Measurements from ENCODE around the gene CACNA1H. TPM values are rescaled to one million over a fixed set of nuclear protein-coding genes. Genes with fewer than 3 reads are reported as not detected.

The CACNA1H gene
- total and polyA plus RNA-seq, 9 of the 15 experiments (the other 6 are each of a cell fraction or from before 2014, with no cell fraction given) = 0.10 to 0.18 TPM; not detected in 7

DNA sequence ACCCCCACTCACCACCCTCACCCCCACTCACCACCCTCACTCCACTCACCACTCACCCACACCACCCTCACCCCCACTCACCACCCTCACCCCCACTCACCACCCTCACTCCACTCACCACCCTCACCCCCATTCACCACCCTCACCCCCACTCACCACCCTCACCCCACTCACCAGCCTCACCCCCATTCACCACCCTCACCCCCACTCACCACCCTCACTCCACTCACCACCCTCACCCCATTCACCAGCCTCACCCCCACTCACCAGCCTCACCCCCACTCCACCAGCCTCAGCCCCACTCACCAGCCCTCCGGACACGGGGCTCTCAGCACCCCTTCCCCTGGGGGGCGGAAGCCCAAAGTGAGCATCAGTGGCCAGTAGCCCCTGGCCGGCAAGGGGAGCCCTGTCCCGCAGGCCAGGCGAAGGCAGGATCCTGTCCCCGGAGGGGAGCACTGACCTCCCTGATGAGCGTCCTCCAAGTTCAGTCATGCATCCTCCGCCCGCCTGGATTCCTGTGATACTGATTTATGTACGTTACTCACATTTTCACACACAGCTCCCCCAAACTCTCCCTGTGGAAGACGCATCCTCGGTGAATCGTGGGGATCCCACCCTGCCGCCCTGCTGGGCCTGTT is 38.9 kb upstream of the CACNA1H start:
- 5% methylated on average over 14 of the region's 15 CpGs for WGBS (ENCODE audit: insufficient coverage, low coverage, missing lambda C conversion rate)
- H3K4me2 ChIP-seq (ENCODE audit: insufficient read depth, low read length) = no peak overlapping the region
- no peaks in the 10 kb centered on the region for H3K9me1 ChIP-seq (ENCODE audit: control insufficient read depth, insufficient read depth, low read length)
- no peaks in the 10 kb centered on the region for H3K9me3 ChIP-seq (replicated peaks; ENCODE audit: control insufficient read depth, insufficient read depth, low read depth, low read length)
- no peak overlapping the region for H2AFZ ChIP-seq (ENCODE audit: low read depth, low read length)
- no peaks in the 10 kb centered on the region for H3K79me2 ChIP-seq (ENCODE audit: control insufficient read depth, insufficient read depth, low read length)
- TF ChIP-seq SP2 (IDR thresholded peaks at IDR 0.05; ENCODE audit: extremely low read depth, low read depth, low read length, poor library complexity, severe bottlenecking) (no peak), ZNF263 (CRISPR knock-in tag; IDR thresholded peaks at IDR 0.05; ENCODE audit: borderline replicate concordance) (peak; percentile 97), HNRNPL (IDR thresholded peaks at IDR 0.05; ENCODE audit: low read depth, low read length) (0 out of 2 replicates have a peak, but pooled peaks have one; percentile 28), ZBTB8A (IDR thresholded peaks at IDR 0.05; ENCODE audit: partially characterized antibody) (no peak), FOXA3 (CRISPR knock-in tag; conservative IDR thresholded peaks at IDR 0.05 in 1 of 2, IDR thresholded peaks at IDR 0.05 in 1 of 2) (no peak), CC2D1A (IDR thresholded peaks at IDR 0.05) (no peak), ZNF695 (CRISPR knock-in tag; IDR thresholded peaks at IDR 0.05) (no peak), ZKSCAN1 (IDR thresholded peaks at IDR 0.05; ENCODE audit: low read depth, low read length) (no peak)
- TF ChIP-seq, protein P1, sequence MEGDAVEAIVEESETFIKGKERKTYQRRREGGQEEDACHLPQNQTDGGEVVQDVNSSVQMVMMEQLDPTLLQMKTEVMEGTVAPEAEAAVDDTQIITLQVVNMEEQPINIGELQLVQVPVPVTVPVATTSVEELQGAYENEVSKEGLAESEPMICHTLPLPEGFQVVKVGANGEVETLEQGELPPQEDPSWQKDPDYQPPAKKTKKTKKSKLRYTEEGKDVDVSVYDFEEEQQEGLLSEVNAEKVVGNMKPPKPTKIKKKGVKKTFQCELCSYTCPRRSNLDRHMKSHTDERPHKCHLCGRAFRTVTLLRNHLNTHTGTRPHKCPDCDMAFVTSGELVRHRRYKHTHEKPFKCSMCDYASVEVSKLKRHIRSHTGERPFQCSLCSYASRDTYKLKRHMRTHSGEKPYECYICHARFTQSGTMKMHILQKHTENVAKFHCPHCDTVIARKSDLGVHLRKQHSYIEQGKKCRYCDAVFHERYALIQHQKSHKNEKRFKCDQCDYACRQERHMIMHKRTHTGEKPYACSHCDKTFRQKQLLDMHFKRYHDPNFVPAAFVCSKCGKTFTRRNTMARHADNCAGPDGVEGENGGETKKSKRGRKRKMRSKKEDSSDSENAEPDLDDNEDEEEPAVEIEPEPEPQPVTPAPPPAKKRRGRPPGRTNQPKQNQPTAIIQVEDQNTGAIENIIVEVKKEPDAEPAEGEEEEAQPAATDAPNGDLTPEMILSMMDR (IDR thresholded peaks at IDR 0.05 in 2 of 3, conservative IDR thresholded peaks at IDR 0.05 in 1 of 3; ENCODE audit: insufficient read depth in 2 of 3, low read depth in 1 of 3, low read length in 3 of 3) = 0 out of 6 replicates have a peak, but pooled peaks of 1 of the 3 experiments have one; percentile 8
- H3K4me1 ChIP-seq (replicated peaks in 1 of 2; ENCODE audit: control insufficient read depth in 2 of 2, insufficient read depth in 2 of 2, low read length in 2 of 2) = peaks cover 0 to 56% of the 10 kb centered on the region in 2 experiments; a peak in 2 of 5 replicates
- ATAC-seq (peak; percentile 33; the same call in 1 of the 3 replicates), DNase-seq (ENCODE audit: extremely low read depth in 1 of 4, low spot score in 3 of 4) (peak in 1 of 4 experiments; percentile 18), FAIRE-seq (no peak)
- no TSS peak for BruUV-seq (replicated peaks)
- H3K4me3 ChIP-seq = no peak overlapping the region
- H3K27me3 ChIP-seq (ENCODE audit: control insufficient read depth in 2 of 2, insufficient read depth in 2 of 2, low read length in 2 of 2) = peaks cover 27 to 59% of the 10 kb centered on the region in 2 experiments; a peak in 4 of 5 replicates
- ChIA-PET CTCF (ENCODE audit: low intra/inter-chr PET ratio) (no interaction called here), POLR2A (interaction anchor here (0.7 kb wide), 1 partner anchor 36 kb away, joined by 3 read pairs; no protein-coding TSS in a partner anchor)
- H3K27ac ChIP-seq (ENCODE audit: extremely low read depth, low read depth, low read length) = no peak overlapping the region
- H3K36me3 ChIP-seq (ENCODE audit: control insufficient read depth, insufficient read depth, low read length) = no peaks in the 10 kb centered on the region
- H3K9ac ChIP-seq (ENCODE audit: insufficient read depth in 1 of 2, low read depth in 2 of 2, low read length in 2 of 2) = no peak overlapping the region
- H4K20me1 ChIP-seq (replicated peaks; ENCODE audit: control insufficient read depth, insufficient read depth, low read length) = peaks cover 20% of the 10 kb centered on the region
- intact Hi-C loops (cut with micrococcal nuclease) (no loop called here), in situ Hi-C loops (cut with MboI) (loop anchor here (5.0 kb wide), 1 partner anchor 83 kb away; no protein-coding TSS in a partner anchor)

Measured in K562 (cell line).